IMR-90 (cell line): ENCODE measurements around the gene DEPDC5.

Experiments
- CEBPB ChIP-seq: IDR thresholded peaks from 2 replicates; pipeline ENCODE4 v1.6.1; 2012; ENCODE audit warnings: low read depth, low read length, improper control_type of control experiment
- MAFK ChIP-seq: IDR thresholded peaks from 2 replicates; pipeline ENCODE4 v1.6.1; 2012; ENCODE audit warnings: low read depth, low read length, improper control_type of control experiment
- NFE2L2 ChIP-seq: fragments of 150-350 bp; IDR thresholded peaks from 2 replicates; pipeline ENCODE4 v1.6.1; 2016; ENCODE audit warnings: low read depth, mild to moderate bottlenecking, low read length
- POLR2A ChIP-seq: IDR thresholded peaks from 2 replicates; pipeline ENCODE4 v1.6.1; 2012; ENCODE audit warnings: mild to moderate bottlenecking, low read depth, low read length
- SMC3 ChIP-seq: fragments of 150-350 bp; IDR thresholded peaks from 2 replicates; pipeline ENCODE4 v1.6.1; 2016; ENCODE audit warnings: low read depth, mild to moderate bottlenecking, antibody characterized with exemption, low read length, moderate library complexity
- TF ChIP-seq, protein P1 (sequence below): fragments of 150-350 bp; IDR thresholded peaks from 2 replicates; pipeline ENCODE4 v1.6.1; 2016; ENCODE audit warnings: low read depth, mild to moderate bottlenecking, low read length, moderate library complexity, borderline replicate concordance
- TF ChIP-seq, protein P2 (sequence below): conservative IDR thresholded peaks from 2 replicates; pipeline ENCODE4 v1.5.1; 2012; ENCODE audit warnings: mild to moderate bottlenecking, low read depth, low read length, improper control_type of control experiment
- TF ChIP-seq, protein P3 (sequence below): fragments of 150-350 bp; IDR thresholded peaks from 2 replicates; pipeline ENCODE4 v1.6.1; 2017; ENCODE audit warnings: mild to moderate bottlenecking, antibody characterized with exemption, low read length, low read depth

DNA sequence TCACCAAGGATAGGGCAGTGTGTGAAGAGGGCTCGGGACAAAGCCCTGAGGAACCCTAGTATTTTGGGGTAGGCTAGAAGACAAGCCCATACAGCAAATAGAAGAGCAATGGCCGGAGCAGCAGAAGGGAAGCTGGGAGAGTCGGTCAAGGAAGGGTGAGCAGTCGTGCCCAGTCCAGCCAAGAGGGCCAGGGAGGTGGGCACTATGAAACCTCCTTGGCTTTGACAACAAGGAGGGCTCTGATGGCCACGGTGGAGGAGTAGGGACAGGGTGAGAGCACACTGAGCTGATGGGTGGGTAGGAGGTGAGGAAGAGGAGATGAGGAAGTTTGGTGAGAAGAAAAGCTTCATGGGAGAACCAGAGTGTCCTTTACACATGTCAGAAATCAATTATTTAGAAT, 188.3 kb downstream of the DEPDC5 start:
- TF ChIP-seq, protein P1, sequence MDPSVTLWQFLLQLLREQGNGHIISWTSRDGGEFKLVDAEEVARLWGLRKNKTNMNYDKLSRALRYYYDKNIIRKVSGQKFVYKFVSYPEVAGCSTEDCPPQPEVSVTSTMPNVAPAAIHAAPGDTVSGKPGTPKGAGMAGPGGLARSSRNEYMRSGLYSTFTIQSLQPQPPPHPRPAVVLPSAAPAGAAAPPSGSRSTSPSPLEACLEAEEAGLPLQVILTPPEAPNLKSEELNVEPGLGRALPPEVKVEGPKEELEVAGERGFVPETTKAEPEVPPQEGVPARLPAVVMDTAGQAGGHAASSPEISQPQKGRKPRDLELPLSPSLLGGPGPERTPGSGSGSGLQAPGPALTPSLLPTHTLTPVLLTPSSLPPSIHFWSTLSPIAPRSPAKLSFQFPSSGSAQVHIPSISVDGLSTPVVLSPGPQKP: no peak
- TF ChIP-seq, protein P2, sequence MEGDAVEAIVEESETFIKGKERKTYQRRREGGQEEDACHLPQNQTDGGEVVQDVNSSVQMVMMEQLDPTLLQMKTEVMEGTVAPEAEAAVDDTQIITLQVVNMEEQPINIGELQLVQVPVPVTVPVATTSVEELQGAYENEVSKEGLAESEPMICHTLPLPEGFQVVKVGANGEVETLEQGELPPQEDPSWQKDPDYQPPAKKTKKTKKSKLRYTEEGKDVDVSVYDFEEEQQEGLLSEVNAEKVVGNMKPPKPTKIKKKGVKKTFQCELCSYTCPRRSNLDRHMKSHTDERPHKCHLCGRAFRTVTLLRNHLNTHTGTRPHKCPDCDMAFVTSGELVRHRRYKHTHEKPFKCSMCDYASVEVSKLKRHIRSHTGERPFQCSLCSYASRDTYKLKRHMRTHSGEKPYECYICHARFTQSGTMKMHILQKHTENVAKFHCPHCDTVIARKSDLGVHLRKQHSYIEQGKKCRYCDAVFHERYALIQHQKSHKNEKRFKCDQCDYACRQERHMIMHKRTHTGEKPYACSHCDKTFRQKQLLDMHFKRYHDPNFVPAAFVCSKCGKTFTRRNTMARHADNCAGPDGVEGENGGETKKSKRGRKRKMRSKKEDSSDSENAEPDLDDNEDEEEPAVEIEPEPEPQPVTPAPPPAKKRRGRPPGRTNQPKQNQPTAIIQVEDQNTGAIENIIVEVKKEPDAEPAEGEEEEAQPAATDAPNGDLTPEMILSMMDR: no peak
- TF ChIP-seq CEBPB (no peak), SMC3 (no peak), POLR2A (no peak), NFE2L2 (no peak), MAFK (no peak)
- TF ChIP-seq, protein P3, sequence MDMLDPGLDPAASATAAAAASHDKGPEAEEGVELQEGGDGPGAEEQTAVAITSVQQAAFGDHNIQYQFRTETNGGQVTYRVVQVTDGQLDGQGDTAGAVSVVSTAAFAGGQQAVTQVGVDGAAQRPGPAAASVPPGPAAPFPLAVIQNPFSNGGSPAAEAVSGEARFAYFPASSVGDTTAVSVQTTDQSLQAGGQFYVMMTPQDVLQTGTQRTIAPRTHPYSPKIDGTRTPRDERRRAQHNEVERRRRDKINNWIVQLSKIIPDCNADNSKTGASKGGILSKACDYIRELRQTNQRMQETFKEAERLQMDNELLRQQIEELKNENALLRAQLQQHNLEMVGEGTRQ: no peak
